HepG2 (cell line): Measurements from ENCODE around the gene RBM28. TPM values are rescaled to one million over a fixed set of nuclear protein-coding genes. Genes with fewer than 3 reads are reported as not detected.

Source experiments
- ISL2 ChIP-seq: sonication (generic); formaldehyde crosslinking; IDR thresholded peaks from 2 replicates; pipeline ENCODE4 v1.5.0; 2020; ENCODE audit warnings: missing genetic modification reagents
- KMT2A ChIP-seq: sonication (generic); formaldehyde crosslinking; IDR thresholded peaks from 2 replicates; pipeline ENCODE4 v1.4.0; 2020; ENCODE audit warnings: missing genetic modification reagents
- MIXL1 ChIP-seq: IDR thresholded peaks from 2 replicates; pipeline ENCODE4 v1.6.1; 2016
- POGK ChIP-seq: sonication (generic); formaldehyde crosslinking; conservative IDR thresholded peaks from 2 replicates; pipeline ENCODE4 v1.8.0; 2022; ENCODE audit warnings: mild to moderate bottlenecking, moderate library complexity, missing genetic modification reagents
- PPARG ChIP-seq: conservative IDR thresholded peaks from 2 replicates; pipeline ENCODE4 v1.6.1; 2016; ENCODE audit warnings: missing biosample characterization, missing genetic modification reagents
- RAD21 ChIP-seq: fragments of 450-650 bp; formaldehyde crosslinking; IDR thresholded peaks from 2 replicates; pipeline ENCODE4 v1.5.0; 2020; ENCODE audit warnings: mild to moderate bottlenecking
- REXO4 ChIP-seq: sonication (generic); formaldehyde crosslinking; IDR thresholded peaks from 2 replicates; pipeline ENCODE4 v1.8.0; 2022; ENCODE audit warnings: missing genetic modification reagents, mild to moderate bottlenecking, borderline replicate concordance
- SATB2 ChIP-seq: sonication (generic); formaldehyde crosslinking; IDR thresholded peaks from 2 replicates; pipeline ENCODE4 v1.5.0; 2020; ENCODE audit warnings: missing genetic modification reagents
- ZBTB34 ChIP-seq: sonication (generic); formaldehyde crosslinking; IDR thresholded peaks from 2 replicates; pipeline ENCODE4 v1.8.0; 2022; ENCODE audit warnings: mild to moderate bottlenecking, missing genetic modification reagents
- ZFP91 ChIP-seq: sonication (generic); formaldehyde crosslinking; IDR thresholded peaks from 2 replicates; pipeline ENCODE4 v1.9.0; 2022; ENCODE audit warnings: missing genetic modification reagents, mild to moderate bottlenecking, borderline replicate concordance
- ZFX ChIP-seq: sonication (generic); formaldehyde crosslinking; IDR thresholded peaks from 2 replicates; pipeline ENCODE4 v1.4.0; 2020; ENCODE audit warnings: mild to moderate bottlenecking, low read depth, missing genetic modification reagents, moderate library complexity
- ZNF33B ChIP-seq: sonication (generic); formaldehyde crosslinking; IDR thresholded peaks from 2 replicates; pipeline ENCODE4 v1.5.1; 2020; ENCODE audit warnings: mild to moderate bottlenecking, missing genetic modification reagents
- ZNF7 ChIP-seq: IDR thresholded peaks from 2 replicates; pipeline ENCODE4 v1.6.1; 2016; ENCODE audit warnings: missing biosample characterization, missing genetic modification reagents
- polyA plus RNA-seq, 8 experiments: library from polyadenylated mRNA; depleted of rRNA in 3 of 8; stranded (reverse) in 7 of 8; unstranded in 1 of 8; fragments of >200 nt; fragmentation: Illumina TruSeq in 4 of 8; extraction: Trizol in 4 of 8; gene quantifications; 2 replicates each; pipeline versions ENCODE4 v1.2.1 to v1.2.3, GENCODE V29; 2011 to 2016; ENCODE audit warnings: low read depth in 4 of 8, missing spikeins in 1 of 8, mixed read lengths in 1 of 8; ENCODE audit not compliant: insufficient read depth in 1 of 8
- total RNA-seq, 5 experiments: library from RNA; depleted of rRNA; stranded (reverse); fragments of >200 nt; fragmentation: Illumina TruSeq; extraction: Trizol; gene quantifications; 2 replicates each; pipeline ENCODE4 v1.2.3, GENCODE V29; 2016; ENCODE audit warnings: low read depth in 1 of 5
- TF ChIP-seq, protein P1 (sequence below): sonication (generic); formaldehyde crosslinking; IDR thresholded peaks from 2 replicates; pipeline ENCODE4 v1.4.0; 2020; ENCODE audit warnings: missing genetic modification reagents
- TF ChIP-seq, protein P2 (sequence below): sonication (generic); formaldehyde crosslinking; IDR thresholded peaks from 2 replicates; pipeline ENCODE4 v1.4.0; 2020; ENCODE audit warnings: mild to moderate bottlenecking, missing genetic modification reagents
- TF ChIP-seq, protein P3 (sequence below): sonication (generic); formaldehyde crosslinking; IDR thresholded peaks from 2 replicates; pipeline ENCODE4 v1.4.0; 2020; ENCODE audit warnings: missing genetic modification reagents

RBM28 gene
- total and polyA plus RNA-seq, 2 of the 13 experiments (the other 11 are each of a cell fraction or from before 2014, with no cell fraction given) = 20.5 to 49.0 TPM

GRCh38 chr7:128343554-128344430 is at the start of gene RBM28 (continued):
- TF ChIP-seq, protein P1, sequence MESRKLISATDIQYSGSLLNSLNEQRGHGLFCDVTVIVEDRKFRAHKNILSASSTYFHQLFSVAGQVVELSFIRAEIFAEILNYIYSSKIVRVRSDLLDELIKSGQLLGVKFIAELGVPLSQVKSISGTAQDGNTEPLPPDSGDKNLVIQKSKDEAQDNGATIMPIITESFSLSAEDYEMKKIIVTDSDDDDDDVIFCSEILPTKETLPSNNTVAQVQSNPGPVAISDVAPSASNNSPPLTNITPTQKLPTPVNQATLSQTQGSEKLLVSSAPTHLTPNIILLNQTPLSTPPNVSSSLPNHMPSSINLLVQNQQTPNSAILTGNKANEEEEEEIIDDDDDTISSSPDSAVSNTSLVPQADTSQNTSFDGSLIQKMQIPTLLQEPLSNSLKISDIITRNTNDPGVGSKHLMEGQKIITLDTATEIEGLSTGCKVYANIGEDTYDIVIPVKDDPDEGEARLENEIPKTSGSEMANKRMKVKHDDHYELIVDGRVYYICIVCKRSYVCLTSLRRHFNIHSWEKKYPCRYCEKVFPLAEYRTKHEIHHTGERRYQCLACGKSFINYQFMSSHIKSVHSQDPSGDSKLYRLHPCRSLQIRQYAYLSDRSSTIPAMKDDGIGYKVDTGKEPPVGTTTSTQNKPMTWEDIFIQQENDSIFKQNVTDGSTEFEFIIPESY (CRISPR knock-in tag) = peak; percentile 73
- TF ChIP-seq RAD21 (CRISPR knock-in tag) (no peak; the same call in 1 of the 2 replicates), REXO4 (CRISPR knock-in tag) (peak; percentile 100), ZFX (peak; percentile 99), ZNF7 (peak; percentile 42; the same call in 1 of the 2 replicates), POGK (peak; percentile 100), KMT2A (CRISPR knock-in tag) (peak; percentile 99), ISL2 (peak; percentile 78; the same call in 1 of the 2 replicates), PPARG (peak; percentile 84), ZNF33B (peak; percentile 100), ZBTB34 (CRISPR knock-in tag) (peak; percentile 96), ZFP91 (CRISPR knock-in tag) (peak; percentile 94), MIXL1 (CRISPR knock-in tag) (peak; percentile 98), SATB2 (CRISPR knock-in tag) (peak; percentile 98)
- TF ChIP-seq, protein P2, sequence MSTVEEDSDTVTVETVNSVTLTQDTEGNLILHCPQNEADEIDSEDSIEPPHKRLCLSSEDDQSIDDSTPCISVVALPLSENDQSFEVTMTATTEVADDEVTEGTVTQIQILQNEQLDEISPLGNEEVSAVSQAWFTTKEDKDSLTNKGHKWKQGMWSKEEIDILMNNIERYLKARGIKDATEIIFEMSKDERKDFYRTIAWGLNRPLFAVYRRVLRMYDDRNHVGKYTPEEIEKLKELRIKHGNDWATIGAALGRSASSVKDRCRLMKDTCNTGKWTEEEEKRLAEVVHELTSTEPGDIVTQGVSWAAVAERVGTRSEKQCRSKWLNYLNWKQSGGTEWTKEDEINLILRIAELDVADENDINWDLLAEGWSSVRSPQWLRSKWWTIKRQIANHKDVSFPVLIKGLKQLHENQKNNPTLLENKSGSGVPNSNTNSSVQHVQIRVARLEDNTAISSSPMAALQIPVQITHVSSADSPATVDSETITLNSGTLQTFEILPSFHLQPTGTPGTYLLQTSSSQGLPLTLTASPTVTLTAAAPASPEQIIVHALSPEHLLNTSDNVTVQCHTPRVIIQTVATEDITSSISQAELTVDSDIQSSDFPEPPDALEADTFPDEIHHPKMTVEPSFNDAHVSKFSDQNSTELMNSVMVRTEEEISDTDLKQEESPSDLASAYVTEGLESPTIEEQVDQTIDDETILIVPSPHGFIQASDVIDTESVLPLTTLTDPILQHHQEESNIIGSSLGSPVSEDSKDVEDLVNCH (CRISPR knock-in tag) = peak; percentile 89
- TF ChIP-seq, protein P3, sequence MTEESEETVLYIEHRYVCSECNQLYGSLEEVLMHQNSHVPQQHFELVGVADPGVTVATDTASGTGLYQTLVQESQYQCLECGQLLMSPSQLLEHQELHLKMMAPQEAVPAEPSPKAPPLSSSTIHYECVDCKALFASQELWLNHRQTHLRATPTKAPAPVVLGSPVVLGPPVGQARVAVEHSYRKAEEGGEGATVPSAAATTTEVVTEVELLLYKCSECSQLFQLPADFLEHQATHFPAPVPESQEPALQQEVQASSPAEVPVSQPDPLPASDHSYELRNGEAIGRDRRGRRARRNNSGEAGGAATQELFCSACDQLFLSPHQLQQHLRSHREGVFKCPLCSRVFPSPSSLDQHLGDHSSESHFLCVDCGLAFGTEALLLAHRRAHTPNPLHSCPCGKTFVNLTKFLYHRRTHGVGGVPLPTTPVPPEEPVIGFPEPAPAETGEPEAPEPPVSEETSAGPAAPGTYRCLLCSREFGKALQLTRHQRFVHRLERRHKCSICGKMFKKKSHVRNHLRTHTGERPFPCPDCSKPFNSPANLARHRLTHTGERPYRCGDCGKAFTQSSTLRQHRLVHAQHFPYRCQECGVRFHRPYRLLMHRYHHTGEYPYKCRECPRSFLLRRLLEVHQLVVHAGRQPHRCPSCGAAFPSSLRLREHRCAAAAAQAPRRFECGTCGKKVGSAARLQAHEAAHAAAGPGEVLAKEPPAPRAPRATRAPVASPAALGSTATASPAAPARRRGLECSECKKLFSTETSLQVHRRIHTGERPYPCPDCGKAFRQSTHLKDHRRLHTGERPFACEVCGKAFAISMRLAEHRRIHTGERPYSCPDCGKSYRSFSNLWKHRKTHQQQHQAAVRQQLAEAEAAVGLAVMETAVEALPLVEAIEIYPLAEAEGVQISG (CRISPR knock-in tag) = peak; percentile 94
